K562 (cell line): ENCODE data around the gene ECI2.

Source experiments
- CHAMP1 ChIP-seq: fragments of 450-650 bp; IDR thresholded peaks from 2 replicates; pipeline ENCODE4 v1.6.1; 2016; ENCODE audit warnings: mild to moderate bottlenecking
- SFPQ ChIP-seq: fragments of 200-400 bp; formaldehyde crosslinking; IDR thresholded peaks from 2 replicates; pipeline ENCODE4 v1.6.1; 2017; ENCODE audit warnings: mild to moderate bottlenecking, low read depth, low read length, moderate library complexity

GRCh38 chr6:4113649-4114048 lies 21.7 kb downstream of the ECI2 start:
- TF ChIP-seq CHAMP1 (no peak), SFPQ (no peak)
